PC-3 (cell line): ENCODE measurements around the gene TPRG1. TPM values are rescaled to one million over a fixed set of nuclear protein-coding genes. Genes with fewer than 3 reads are reported as not detected.

Experiments used
- ATAC-seq: fragments of 200-7000 bp; cut with Tn5 transposase; 2 replicates; pipeline ENCODE4 v1.9.1; 2020; ENCODE audit warnings: mild to moderate bottlenecking, moderate library complexity
- BruUV-seq: library from RNA; stranded (reverse); fragments of 400-500 nt; replicated peaks from 2 replicates; lab custom pipeline; 2021; lab: Mats Ljungman, UMichigan
- CTCF ChIA-PET: fragments of 300-600 bp; sonication (Branson Sonifier 250); formaldehyde crosslinking; loops from one replicate; lab custom pipeline; 2022; ENCODE audit warnings: antibody characterized with exemption; lab: Charles Lee
- POLR2A ChIA-PET: fragments of 300-600 bp; sonication (Branson Sonifier 250); formaldehyde crosslinking; loops from one replicate; lab custom pipeline; 2022; ENCODE audit warnings: antibody characterized with exemption; ENCODE audit not compliant: unreplicated experiment; lab: Charles Lee
- DNase-seq: peaks from one replicate; pipeline ENCODE4 v3.0.0-alpha.2; 2015
- H2AFZ ChIP-seq: fragments of 300-600 bp; sonication (generic); 2 replicates; pipeline ENCODE4 v1.6.0; 2016; ENCODE audit warnings: antibody characterized with exemption, low read length
- H3F3A ChIP-seq: fragments of 300-600 bp; sonication (generic); one replicate; pipeline ENCODE4 v1.6.0; 2017; ENCODE audit warnings: antibody characterized with exemption, low read length, control low read depth, mild to moderate bottlenecking; ENCODE audit not compliant: unreplicated experiment
- H3K27ac ChIP-seq: fragments of 300-600 bp; sonication (generic); 2 replicates; pipeline ENCODE4 v1.5.1; 2016; ENCODE audit warnings: mild to moderate bottlenecking, low read length
- H3K27me3 ChIP-seq: fragments of 300-600 bp; sonication (generic); 2 replicates; pipeline ENCODE4 v1.6.1; 2016; ENCODE audit warnings: low read length, mixed read lengths
- H3K36me3 ChIP-seq: fragments of 300-600 bp; sonication (generic); 2 replicates; pipeline ENCODE4 v1.6.1; 2016; ENCODE audit warnings: low read depth, mixed run types, low read length, mixed read lengths
- H3K4me1 ChIP-seq: fragments of 300-600 bp; sonication (generic); 2 replicates; pipeline ENCODE4 v1.5.1; 2016; ENCODE audit warnings: low read length; ENCODE audit not compliant: insufficient read depth
- H3K4me2 ChIP-seq: fragments of 300-600 bp; sonication (generic); 2 replicates; pipeline ENCODE4 v1.6.0; 2016; ENCODE audit warnings: low read length
- H3K4me3 ChIP-seq: fragments of 300-600 bp; sonication (generic); 2 replicates; pipeline ENCODE4 v1.5.1; 2016; ENCODE audit warnings: mild to moderate bottlenecking, low read length, mixed read lengths
- H3K79me2 ChIP-seq: fragments of 300-600 bp; sonication (generic); 2 replicates; pipeline ENCODE4 v1.6.1; 2017; ENCODE audit warnings: low read length, mixed read lengths
- H3K9ac ChIP-seq: fragments of 300-600 bp; sonication (generic); 2 replicates; pipeline ENCODE4 v1.6.0; 2016; ENCODE audit warnings: mild to moderate bottlenecking, low read length
- H3K9me2 ChIP-seq: fragments of 300-600 bp; sonication (generic); replicated peaks from 2 replicates; pipeline ENCODE4 v1.6.1; 2016; ENCODE audit warnings: mixed run types, low read length, mixed read lengths
- H3K9me3 ChIP-seq: fragments of 300-600 bp; sonication (generic); 2 replicates; pipeline ENCODE4 v1.6.1; 2016; ENCODE audit warnings: low read length, mixed read lengths
- H4K20me1 ChIP-seq: fragments of 300-600 bp; sonication (generic); 2 replicates; pipeline ENCODE4 v1.6.1; 2016; ENCODE audit warnings: low read length, mixed read lengths
- EZH2 ChIP-seq: fragments of 300-600 bp; sonication (generic); IDR thresholded peaks from one replicate; pipeline ENCODE4 v1.6.1; 2017; ENCODE audit warnings: antibody characterized with exemption, mild to moderate bottlenecking, low read length; ENCODE audit not compliant: unreplicated experiment
- EZH2phosphoT487 ChIP-seq: fragments of 300-600 bp; sonication (generic); IDR thresholded peaks from 2 replicates; pipeline ENCODE4 v1.6.1; 2018; ENCODE audit warnings: mild to moderate bottlenecking, antibody characterized with exemption, low read length, borderline replicate concordance
- intact Hi-C: fragments of 100-400 bp; cut with micrococcal nuclease; formaldehyde crosslinking; loops from 2 replicates; pipeline ENCODE4 v1.9.0; 2023
- total RNA-seq: library from RNA; depleted of rRNA; stranded (reverse); fragments of >200 nt; gene quantifications from 2 replicates; pipeline ENCODE4 v1.2.3, GENCODE V29; 2014
- TF ChIP-seq, protein P1 (sequence below): fragments of 300-600 bp; sonication (generic); conservative IDR thresholded peaks from 2 replicates; pipeline ENCODE4 v1.5.1; 2017; ENCODE audit warnings: antibody characterized with exemption, low read depth, mild to moderate bottlenecking, low read length

The TPRG1 gene
- total RNA-seq, 1 experiment from 2014 or later, result 1.2 TPM

DNA sequence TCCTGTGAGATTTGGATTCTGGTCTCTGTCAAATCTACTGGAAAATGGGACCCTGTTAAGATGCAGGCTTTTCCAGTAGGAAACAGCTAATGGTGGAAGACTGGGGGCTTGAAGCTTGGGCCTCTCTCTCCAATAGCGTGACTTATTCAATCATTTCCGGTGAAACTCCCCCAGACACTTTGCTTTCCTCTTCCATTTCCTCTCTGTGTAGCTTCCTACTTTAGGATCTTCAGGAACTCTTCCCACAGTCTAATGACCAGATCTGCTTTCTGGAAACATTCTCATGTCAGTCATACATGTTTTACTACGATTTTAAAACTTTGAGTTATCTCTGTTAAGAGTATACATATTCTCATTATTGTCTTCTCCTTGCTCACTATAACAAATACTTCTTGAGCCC lies 28.0 kb upstream of the TPRG1 start:
- H3K4me2 ChIP-seq, result no peak overlapping the region
- TF ChIP-seq EZH2, result no peak
- no peak for TF ChIP-seq EZH2phosphoT487
- TF ChIP-seq, protein P1, sequence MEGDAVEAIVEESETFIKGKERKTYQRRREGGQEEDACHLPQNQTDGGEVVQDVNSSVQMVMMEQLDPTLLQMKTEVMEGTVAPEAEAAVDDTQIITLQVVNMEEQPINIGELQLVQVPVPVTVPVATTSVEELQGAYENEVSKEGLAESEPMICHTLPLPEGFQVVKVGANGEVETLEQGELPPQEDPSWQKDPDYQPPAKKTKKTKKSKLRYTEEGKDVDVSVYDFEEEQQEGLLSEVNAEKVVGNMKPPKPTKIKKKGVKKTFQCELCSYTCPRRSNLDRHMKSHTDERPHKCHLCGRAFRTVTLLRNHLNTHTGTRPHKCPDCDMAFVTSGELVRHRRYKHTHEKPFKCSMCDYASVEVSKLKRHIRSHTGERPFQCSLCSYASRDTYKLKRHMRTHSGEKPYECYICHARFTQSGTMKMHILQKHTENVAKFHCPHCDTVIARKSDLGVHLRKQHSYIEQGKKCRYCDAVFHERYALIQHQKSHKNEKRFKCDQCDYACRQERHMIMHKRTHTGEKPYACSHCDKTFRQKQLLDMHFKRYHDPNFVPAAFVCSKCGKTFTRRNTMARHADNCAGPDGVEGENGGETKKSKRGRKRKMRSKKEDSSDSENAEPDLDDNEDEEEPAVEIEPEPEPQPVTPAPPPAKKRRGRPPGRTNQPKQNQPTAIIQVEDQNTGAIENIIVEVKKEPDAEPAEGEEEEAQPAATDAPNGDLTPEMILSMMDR, result no peak
- no peaks in the 10 kb centered on the region for H3K79me2 ChIP-seq
- POLR2A ChIA-PET, result no interaction called here
- no peaks in the 10 kb centered on the region for H3K9me2 ChIP-seq
- ATAC-seq (no peak), DNase-seq (no peak)
- H2AFZ ChIP-seq, result no peak overlapping the region
- H3K9ac ChIP-seq, result no peak overlapping the region
- H3K36me3 ChIP-seq, result no peaks in the 10 kb centered on the region
- no peaks in the 10 kb centered on the region for H4K20me1 ChIP-seq
- H3K9me3 ChIP-seq, result no peaks in the 10 kb centered on the region
- no peak overlapping the region for H3K4me3 ChIP-seq
- no peak overlapping the region for H3K27ac ChIP-seq
- BruUV-seq, result no TSS peak
- H3K27me3 ChIP-seq, result no peaks in the 10 kb centered on the region
- H3F3A ChIP-seq, result no peaks in the 10 kb centered on the region
- H3K4me1 ChIP-seq, result no peaks in the 10 kb centered on the region
- CTCF ChIA-PET, result no interaction called here
- intact Hi-C loops, result loop anchor here (2.0 to 10.0 kb wide), 4 partner anchors 101 to 801 kb away; no protein-coding TSS in a partner anchor

DNA sequence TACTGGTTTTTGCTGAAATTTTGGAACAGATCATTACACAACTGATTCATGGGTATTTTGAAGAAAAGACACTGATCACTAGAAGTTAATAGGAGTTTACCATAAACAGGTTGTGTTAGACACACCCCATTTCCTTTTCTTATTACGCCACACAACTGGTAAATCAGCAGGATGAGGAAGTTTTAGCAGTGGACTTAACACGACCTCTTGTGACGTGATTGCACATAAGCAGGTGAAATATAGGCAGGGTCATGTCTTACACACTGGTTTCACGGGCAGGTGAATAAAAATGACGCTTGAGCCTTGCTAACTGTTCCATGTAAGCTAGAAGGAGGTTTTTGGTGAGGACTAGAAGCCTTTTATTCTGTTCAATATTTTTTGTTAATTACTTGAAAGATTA lies 27.1 kb upstream of the TPRG1 start:
- no peak overlapping the region for H3K27ac ChIP-seq
- no peak overlapping the region for H2AFZ ChIP-seq
- H3K27me3 ChIP-seq, result no peaks in the 10 kb centered on the region
- POLR2A ChIA-PET, result no interaction called here
- H3K4me1 ChIP-seq, result no peaks in the 10 kb centered on the region
- no peaks in the 10 kb centered on the region for H3F3A ChIP-seq
- no peaks in the 10 kb centered on the region for H4K20me1 ChIP-seq
- no peaks in the 10 kb centered on the region for H3K9me2 ChIP-seq
- intact Hi-C loops, result loop anchor here (2.0 to 10.0 kb wide), 4 partner anchors 102 to 800 kb away; no protein-coding TSS in a partner anchor
- CTCF ChIA-PET, result no interaction called here
- TF ChIP-seq, protein P1, result peak; percentile 49
- TF ChIP-seq EZH2, result no peak
- H3K36me3 ChIP-seq, result no peaks in the 10 kb centered on the region
- H3K79me2 ChIP-seq, result no peaks in the 10 kb centered on the region
- no TSS peak for BruUV-seq
- H3K9me3 ChIP-seq, result no peaks in the 10 kb centered on the region
- peak; percentile 56 for DNase-seq
- H3K9ac ChIP-seq, result no peak overlapping the region
- no peak overlapping the region for H3K4me2 ChIP-seq
- no peak overlapping the region for H3K4me3 ChIP-seq
- peak; percentile 60 for ATAC-seq

DNA sequence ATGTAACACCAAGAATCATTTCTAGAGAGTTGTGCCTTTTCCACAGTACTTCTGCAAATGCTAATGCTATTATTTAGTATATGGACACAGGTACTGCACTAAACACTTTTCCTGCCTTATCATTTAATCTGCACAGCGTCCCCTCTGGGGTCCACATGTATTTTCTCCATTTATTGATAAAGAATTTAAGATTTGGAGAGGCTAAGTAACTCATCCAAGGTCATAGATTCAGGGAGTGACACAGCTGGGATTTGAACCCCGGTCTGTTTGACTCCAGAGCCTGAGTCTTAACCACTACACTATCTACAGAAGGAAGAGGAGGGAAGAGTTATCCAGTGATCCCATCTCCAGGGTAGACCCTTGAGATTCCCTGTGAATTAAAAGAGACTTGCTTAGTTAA lies 24.9 kb upstream of the TPRG1 start:
- no peak overlapping the region for H3K4me3 ChIP-seq
- H3K4me1 ChIP-seq, result no peaks in the 10 kb centered on the region
- H3F3A ChIP-seq, result no peaks in the 10 kb centered on the region
- CTCF ChIA-PET, result no interaction called here
- H2AFZ ChIP-seq, result no peak overlapping the region
- no peaks in the 10 kb centered on the region for H3K9me2 ChIP-seq
- peak; percentile 25 for DNase-seq
- no peaks in the 10 kb centered on the region for H3K27me3 ChIP-seq
- H3K79me2 ChIP-seq, result no peaks in the 10 kb centered on the region
- intact Hi-C loops, result loop anchor here (10.0 kb wide), 2 partner anchors 782 to 798 kb away; no protein-coding TSS in a partner anchor
- no peaks in the 10 kb centered on the region for H4K20me1 ChIP-seq
- BruUV-seq, result no TSS peak
- ATAC-seq, result no peak
- no peaks in the 10 kb centered on the region for H3K9me3 ChIP-seq
- no peak overlapping the region for H3K27ac ChIP-seq
- H3K9ac ChIP-seq, result no peak overlapping the region
- POLR2A ChIA-PET, result no interaction called here
- TF ChIP-seq, protein P1, result no peak
- no peak for TF ChIP-seq EZH2
- no peak for TF ChIP-seq EZH2phosphoT487
- H3K4me2 ChIP-seq, result no peak overlapping the region
- no peaks in the 10 kb centered on the region for H3K36me3 ChIP-seq
